Vagina (tissue), 2 donors: ENCODE measurements around the gene ACVRL1. TPM values are rescaled to one million over a fixed set of nuclear protein-coding genes. Genes with fewer than 3 reads are reported as not detected.
A peak's percentile ranks its signal among the peaks of the same experiment; 100 is the strongest.

Source experiments
- DNase-seq, 2 donors: peaks; one replicate each; pipeline ENCODE4 v3.0.0-alpha.2; 2017; ENCODE audit errors: extremely low spot score in 2 of 2
- H3K27ac ChIP-seq: fragments of 200-600 bp; sonication (generic); one replicate; pipeline ENCODE4 v1.5.1; 2019
- H3K27me3 ChIP-seq: fragments of 200-600 bp; sonication (generic); one replicate; pipeline ENCODE4 v1.5.1; 2019
- H3K36me3 ChIP-seq, 2 donors: fragments of 200-600 bp; sonication (generic); one replicate each; pipeline ENCODE4 v1.5.1; 2017 to 2019
- H3K4me1 ChIP-seq: fragments of 200-600 bp; sonication (generic); one replicate; pipeline ENCODE4 v1.5.1; 2019
- H3K4me3 ChIP-seq, 2 donors: fragments of 200-600 bp; sonication (generic); 1 replicate in 1 of 2; 2 replicates in 1 of 2; pipeline ENCODE4 v1.5.1; 2016 to 2019
- H3K9me3 ChIP-seq: fragments of 200-600 bp; sonication (generic); one replicate; pipeline ENCODE4 v1.5.1; 2019
- CTCF ChIP-seq, 3 experiments: fragments of 450-650 bp in 2 of 3; fragments of 200-600 bp in 1 of 3; sonication (generic) in 1 of 3; IDR thresholded peaks; one replicate each; pipeline ENCODE4 v1.5.1; 2017 to 2019; ENCODE audit warnings: antibody characterized with exemption in 3 of 3, mild to moderate bottlenecking in 2 of 3, moderate library complexity in 2 of 3
- POLR2A ChIP-seq, 2 donors: fragments of 450-650 bp; IDR thresholded peaks; one replicate each; pipeline ENCODE4 v1.6.1; 2017; ENCODE audit warnings: antibody characterized with exemption in 2 of 2, mild to moderate bottlenecking in 2 of 2, moderate library complexity in 2 of 2
- POLR2AphosphoS5 ChIP-seq, 2 donors: sonication (generic); formaldehyde crosslinking; IDR thresholded peaks; one replicate each; pipeline ENCODE4 v1.9.0; 2017; ENCODE audit warnings: antibody characterized with exemption in 2 of 2, mild to moderate bottlenecking in 2 of 2, low read depth in 1 of 2; ENCODE audit not compliant: insufficient read depth in 1 of 2
- intact Hi-C: fragments of 100-400 bp; cut with DNase I; formaldehyde crosslinking; loops from one replicate; pipeline ENCODE4 v1.15.1; 2023
- total RNA-seq: library from RNA; depleted of rRNA; stranded (reverse); fragments of >200 nt; gene quantifications from one replicate; pipeline ENCODE4 v1.2.3, GENCODE V29; 2016

ACVRL1 gene
- total RNA-seq, 1 donor from 2014 or later = 115 TPM

DNA sequence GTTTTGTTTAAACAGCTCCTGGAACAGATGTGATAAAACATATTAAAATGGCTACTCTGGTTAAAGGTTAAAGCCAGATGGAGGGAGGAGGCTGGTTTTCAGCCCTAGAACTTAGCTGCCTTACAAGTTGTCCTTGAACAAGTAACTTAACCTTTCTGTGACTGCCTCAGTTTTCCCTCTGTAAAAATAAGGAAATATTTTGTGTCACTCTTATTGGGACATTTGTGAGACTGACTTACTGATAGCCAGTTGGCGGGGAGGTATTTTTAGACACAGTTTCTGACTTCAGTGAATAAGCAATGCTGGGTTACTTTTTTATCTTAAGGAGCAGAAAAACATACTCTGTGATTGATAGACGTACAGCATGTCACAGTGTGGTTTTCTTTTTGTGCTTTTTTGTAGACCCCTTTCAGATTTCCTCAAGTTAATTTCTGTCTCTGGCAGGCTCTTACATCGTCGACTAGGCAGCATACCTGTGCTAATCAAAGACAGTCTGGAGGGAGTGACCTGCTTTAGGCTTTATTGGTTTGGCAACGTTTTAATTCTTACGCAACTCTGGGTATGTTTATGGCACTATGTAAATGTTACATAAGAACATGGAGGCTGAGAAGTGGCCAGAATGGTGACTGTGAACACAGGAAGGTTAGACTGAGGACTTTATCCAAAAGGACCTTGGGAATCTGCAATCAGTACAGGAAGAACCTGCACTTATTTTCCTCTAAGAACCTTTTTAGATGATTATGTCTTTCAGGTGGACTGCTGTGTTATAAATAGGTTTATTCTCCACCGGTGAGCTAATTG is 47.5 kb downstream of the ACVRL1 start:
- intact Hi-C loops = no loop called here
- H3K9me3 ChIP-seq = no peaks in the 10 kb centered on the region

GRCh38 chr12:51955702-51956101 is 48.4 kb downstream of the ACVRL1 start:
- no peak for DNase-seq
- H3K36me3 ChIP-seq = no peaks in the 10 kb centered on the region
- H3K27ac ChIP-seq = no peak overlapping the region
- no peak overlapping the region for H3K4me3 ChIP-seq
- no peaks in the 10 kb centered on the region for H3K9me3 ChIP-seq
- no peaks in the 10 kb centered on the region for H3K27me3 ChIP-seq
- intact Hi-C loops = no loop called here
- no peak for TF ChIP-seq POLR2A (IDR thresholded peaks at IDR 0.05)
- H3K4me1 ChIP-seq = peaks cover 67% of the 10 kb centered on the region

More for the DNA sequence above, 47.5 kb downstream of the ACVRL1 start:
- no peaks in the 10 kb centered on the region for H3K27me3 ChIP-seq
- H3K27ac ChIP-seq = peak overlapping the region; percentile 92
- TF ChIP-seq POLR2AphosphoS5 (IDR thresholded peaks at IDR 0.05; ENCODE audit: insufficient read depth in 1 of 2, low read depth in 1 of 2) (peak in 1 of 2 donors; percentile 75), CTCF (IDR thresholded peaks at IDR 0.05) (no peak)
- H3K36me3 ChIP-seq = no peaks in the 10 kb centered on the region
- peaks cover 61% of the 10 kb centered on the region for H3K4me1 ChIP-seq
- H3K4me3 ChIP-seq = no peak overlapping the region
- DNase-seq = no peak

DNA sequence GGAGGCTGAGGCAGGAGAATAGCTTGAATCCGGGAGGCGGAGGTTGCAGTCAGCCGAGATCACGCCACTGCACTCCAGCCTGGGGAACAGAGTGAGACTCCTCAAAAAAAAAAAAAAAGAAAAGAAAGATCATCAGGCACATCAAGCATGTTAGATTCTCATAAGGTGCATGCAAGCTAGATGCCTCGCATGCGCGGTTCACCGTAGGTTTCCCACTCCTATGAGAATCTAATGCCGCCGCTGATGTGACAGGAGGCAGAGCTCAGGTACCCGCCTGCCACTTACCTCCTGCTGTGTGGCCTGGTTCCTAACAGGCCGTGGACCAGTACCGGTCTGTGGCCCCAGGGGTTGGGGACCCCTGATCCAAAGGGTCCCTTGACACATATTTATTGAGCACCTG is 51.2 kb downstream of the ACVRL1 start:
- DNase-seq = no peak

GRCh38 chr12:51959211-51959610 is 51.9 kb downstream of the ACVRL1 start:
- H3K4me1 ChIP-seq = peaks cover 71% of the 10 kb centered on the region
- no peaks in the 10 kb centered on the region for H3K36me3 ChIP-seq
- no peaks in the 10 kb centered on the region for H3K27me3 ChIP-seq
- no peak for TF ChIP-seq CTCF (IDR thresholded peaks at IDR 0.05)
- TF ChIP-seq POLR2A (IDR thresholded peaks at IDR 0.05) = no peak
- peak in 1 of 2 donors; percentile 15 for TF ChIP-seq POLR2AphosphoS5 (IDR thresholded peaks at IDR 0.05; ENCODE audit: insufficient read depth in 1 of 2, low read depth in 1 of 2)
- H3K4me3 ChIP-seq = no peak overlapping the region
- intact Hi-C loops = no loop called here
- H3K27ac ChIP-seq = no peak overlapping the region
- DNase-seq = no peak
- H3K9me3 ChIP-seq = no peaks in the 10 kb centered on the region

More for the DNA sequence above, 51.2 kb downstream of the ACVRL1 start:
- no peaks in the 10 kb centered on the region for H3K9me3 ChIP-seq
- no peaks in the 10 kb centered on the region for H3K36me3 ChIP-seq
- H3K27me3 ChIP-seq = no peaks in the 10 kb centered on the region
- H3K27ac ChIP-seq = no peak overlapping the region
- no peak for TF ChIP-seq CTCF (IDR thresholded peaks at IDR 0.05)
- TF ChIP-seq POLR2A (IDR thresholded peaks at IDR 0.05) = no peak
- no peak for TF ChIP-seq POLR2AphosphoS5 (IDR thresholded peaks at IDR 0.05; ENCODE audit: insufficient read depth in 1 of 2, low read depth in 1 of 2)
- peaks cover 77% of the 10 kb centered on the region for H3K4me1 ChIP-seq
- no peak overlapping the region for H3K4me3 ChIP-seq
- intact Hi-C loops = no loop called here

DNA sequence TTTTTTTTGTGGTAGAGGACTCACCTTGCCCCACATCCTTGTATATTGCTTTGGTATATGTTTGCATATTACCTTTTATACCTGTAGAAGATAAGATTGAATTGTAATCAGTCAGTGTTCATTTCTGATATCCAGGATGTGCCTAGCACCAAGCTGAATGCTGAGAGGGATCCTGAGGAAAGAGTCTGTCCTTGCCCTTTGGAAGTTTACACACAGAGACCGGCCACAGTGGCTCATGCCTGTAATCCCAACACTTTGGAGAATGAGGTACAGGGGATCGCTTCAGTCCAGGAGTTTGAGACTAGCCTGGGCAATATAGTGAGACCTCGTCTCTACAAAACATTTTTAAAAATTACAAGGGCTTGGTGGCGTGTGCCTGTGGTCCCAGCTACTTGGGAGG is 52.6 kb downstream of the ACVRL1 start:
- TF ChIP-seq CTCF (IDR thresholded peaks at IDR 0.05) (no peak), POLR2A (IDR thresholded peaks at IDR 0.05) (no peak), POLR2AphosphoS5 (IDR thresholded peaks at IDR 0.05; ENCODE audit: insufficient read depth in 1 of 2, low read depth in 1 of 2) (no peak)
- Histone ChIP-seq H3K27ac (no peak overlapping the region), H3K36me3 (no peaks in the 10 kb centered on the region), H3K27me3 (no peaks in the 10 kb centered on the region), H3K4me3 (no peak overlapping the region), H3K9me3 (no peaks in the 10 kb centered on the region), H3K4me1 (peaks cover 64% of the 10 kb centered on the region)
- DNase-seq = no peak
- intact Hi-C loops = no loop called here
